ENCODE results near the gene AP5M1. TPM values are rescaled to one million over a fixed set of nuclear protein-coding genes. Genes with fewer than 3 reads are reported as not detected.
"Not testable (repeated sequence)": the region's sequence is repeated elsewhere in the genome, so short reads cannot be mapped to it uniquely, and the experiment has no call there.

AP5M1 gene
- 11.6 and 14.1 TPM in 2 replicates for total RNA-seq

- Histone ChIP-seq H3K4me3 (ENCODE audit: low read depth, low read length) (peak within 1 kb of the TSS; percentile 52), H3K27me3 (ENCODE audit: control insufficient read depth, insufficient read depth, low read length) (no peaks in the 10 kb centered on the region), H3K36me3 (ENCODE audit: control insufficient read depth, insufficient read depth, low read length) (no peaks in the 10 kb centered on the region)
- peak; percentile 83 for DNase-seq (ENCODE audit: low read depth)
- no peak for FAIRE-seq
- TF ChIP-seq, protein P1, sequence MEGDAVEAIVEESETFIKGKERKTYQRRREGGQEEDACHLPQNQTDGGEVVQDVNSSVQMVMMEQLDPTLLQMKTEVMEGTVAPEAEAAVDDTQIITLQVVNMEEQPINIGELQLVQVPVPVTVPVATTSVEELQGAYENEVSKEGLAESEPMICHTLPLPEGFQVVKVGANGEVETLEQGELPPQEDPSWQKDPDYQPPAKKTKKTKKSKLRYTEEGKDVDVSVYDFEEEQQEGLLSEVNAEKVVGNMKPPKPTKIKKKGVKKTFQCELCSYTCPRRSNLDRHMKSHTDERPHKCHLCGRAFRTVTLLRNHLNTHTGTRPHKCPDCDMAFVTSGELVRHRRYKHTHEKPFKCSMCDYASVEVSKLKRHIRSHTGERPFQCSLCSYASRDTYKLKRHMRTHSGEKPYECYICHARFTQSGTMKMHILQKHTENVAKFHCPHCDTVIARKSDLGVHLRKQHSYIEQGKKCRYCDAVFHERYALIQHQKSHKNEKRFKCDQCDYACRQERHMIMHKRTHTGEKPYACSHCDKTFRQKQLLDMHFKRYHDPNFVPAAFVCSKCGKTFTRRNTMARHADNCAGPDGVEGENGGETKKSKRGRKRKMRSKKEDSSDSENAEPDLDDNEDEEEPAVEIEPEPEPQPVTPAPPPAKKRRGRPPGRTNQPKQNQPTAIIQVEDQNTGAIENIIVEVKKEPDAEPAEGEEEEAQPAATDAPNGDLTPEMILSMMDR (IDR thresholded peaks at IDR 0.05; ENCODE audit: insufficient read depth, low read length, severe bottlenecking): no peak
Measured at GRCh38 chr14:57268161-57269069, at the start of gene AP5M1, which contains the start of gene EXOC5. Gene AP5M1 (plus strand): TSS chr14:57268971. CDS start chr14:57269315, 344 bp downstream. Gene EXOC5 (minus strand): TSS chr14:57268905. CDS start chr14:57268648, 257 bp downstream.

GRCh38 chr14:57221931-57222330 is 46.8 kb upstream of the AP5M1 start:
- Histone ChIP-seq H3K27me3 (ENCODE audit: control insufficient read depth, insufficient read depth, low read length) (no peaks in the 10 kb centered on the region), H3K36me3 (ENCODE audit: control insufficient read depth, insufficient read depth, low read length) (no peaks in the 10 kb centered on the region), H3K4me3 (ENCODE audit: low read depth, low read length) (no peak overlapping the region)
- TF ChIP-seq, protein P1 (IDR thresholded peaks at IDR 0.05; ENCODE audit: insufficient read depth, low read length, severe bottlenecking): no peak
- DNase-seq (ENCODE audit: low read depth) (no peak), FAIRE-seq (no peak)

- no peak for DNase-seq (ENCODE audit: low read depth)
- no peak overlapping the region for H3K4me3 ChIP-seq (ENCODE audit: low read depth, low read length)
- peaks cover 3% of the 10 kb centered on the region for H3K36me3 ChIP-seq (ENCODE audit: control insufficient read depth, insufficient read depth, low read length)
- no peaks in the 10 kb centered on the region for H3K27me3 ChIP-seq (ENCODE audit: control insufficient read depth, insufficient read depth, low read length)
- TF ChIP-seq, protein P1 (IDR thresholded peaks at IDR 0.05; ENCODE audit: insufficient read depth, low read length, severe bottlenecking): no peak
- FAIRE-seq: no peak
Measured at GRCh38 chr14:57227083-57227482, 41.7 kb upstream of the AP5M1 start.

DNA sequence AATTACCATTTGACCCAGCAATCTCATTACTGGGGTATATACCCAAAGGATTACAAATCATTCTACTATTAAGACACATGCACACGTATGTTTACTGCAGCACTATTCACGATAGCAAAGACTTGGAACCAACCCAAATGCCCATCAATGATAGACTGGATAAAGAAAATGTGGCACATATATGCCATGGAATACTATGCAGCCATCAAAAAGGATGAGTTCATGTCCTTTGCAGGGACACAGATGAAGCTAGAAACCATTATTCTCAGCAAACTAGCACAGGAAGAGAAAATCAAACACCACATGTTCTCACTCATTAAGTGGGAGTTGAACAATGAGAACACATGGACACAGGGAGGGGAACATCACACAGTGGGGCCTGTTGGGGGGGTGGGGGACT is 40.5 kb upstream of the AP5M1 start:
- not testable (repeated sequence) for H3K36me3 ChIP-seq (ENCODE audit: control insufficient read depth, insufficient read depth, low read length); H3K4me3 ChIP-seq (ENCODE audit: low read depth, low read length); DNase-seq (ENCODE audit: low read depth); H3K27me3 ChIP-seq (ENCODE audit: control insufficient read depth, insufficient read depth, low read length); FAIRE-seq

- FAIRE-seq (no peak), DNase-seq (ENCODE audit: low read depth) (no peak)
- Histone ChIP-seq H3K27me3 (ENCODE audit: control insufficient read depth, insufficient read depth, low read length) (no peaks in the 10 kb centered on the region), H3K4me3 (ENCODE audit: low read depth, low read length) (no peak overlapping the region), H3K36me3 (ENCODE audit: control insufficient read depth, insufficient read depth, low read length) (peaks cover 3% of the 10 kb centered on the region)
- TF ChIP-seq, protein P1 (IDR thresholded peaks at IDR 0.05; ENCODE audit: insufficient read depth, low read length, severe bottlenecking): no peak
Measured at GRCh38 chr14:57232006-57232405, 36.8 kb upstream of the AP5M1 start.

DNA sequence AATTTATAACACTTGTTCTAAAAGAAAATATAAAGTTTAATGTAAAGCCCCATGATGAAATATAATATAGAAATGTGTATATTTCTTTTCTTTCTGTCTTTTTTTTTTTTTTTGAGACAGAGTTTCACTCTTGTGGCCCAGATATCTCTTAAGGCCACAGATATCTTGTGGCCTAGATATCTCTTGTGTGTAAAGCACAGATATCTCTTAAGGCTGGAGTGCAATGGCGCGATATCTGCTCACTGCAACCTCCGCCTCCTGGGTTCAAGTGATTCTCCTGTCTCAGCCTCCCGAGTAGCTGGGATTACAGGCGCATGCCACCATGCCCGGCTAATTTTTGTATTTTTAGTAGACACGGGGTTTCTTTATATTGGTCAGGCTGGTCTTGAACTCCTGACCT is 28.7 kb upstream of the AP5M1 start:
- H3K4me3 ChIP-seq (ENCODE audit: low read depth, low read length); H3K36me3 ChIP-seq (ENCODE audit: control insufficient read depth, insufficient read depth, low read length); DNase-seq (ENCODE audit: low read depth); H3K27me3 ChIP-seq (ENCODE audit: control insufficient read depth, insufficient read depth, low read length); FAIRE-seq: not testable (repeated sequence)
